Measurements from ENCODE around the gene PLA2G2D.

Gene PLA2G2D

DNA sequence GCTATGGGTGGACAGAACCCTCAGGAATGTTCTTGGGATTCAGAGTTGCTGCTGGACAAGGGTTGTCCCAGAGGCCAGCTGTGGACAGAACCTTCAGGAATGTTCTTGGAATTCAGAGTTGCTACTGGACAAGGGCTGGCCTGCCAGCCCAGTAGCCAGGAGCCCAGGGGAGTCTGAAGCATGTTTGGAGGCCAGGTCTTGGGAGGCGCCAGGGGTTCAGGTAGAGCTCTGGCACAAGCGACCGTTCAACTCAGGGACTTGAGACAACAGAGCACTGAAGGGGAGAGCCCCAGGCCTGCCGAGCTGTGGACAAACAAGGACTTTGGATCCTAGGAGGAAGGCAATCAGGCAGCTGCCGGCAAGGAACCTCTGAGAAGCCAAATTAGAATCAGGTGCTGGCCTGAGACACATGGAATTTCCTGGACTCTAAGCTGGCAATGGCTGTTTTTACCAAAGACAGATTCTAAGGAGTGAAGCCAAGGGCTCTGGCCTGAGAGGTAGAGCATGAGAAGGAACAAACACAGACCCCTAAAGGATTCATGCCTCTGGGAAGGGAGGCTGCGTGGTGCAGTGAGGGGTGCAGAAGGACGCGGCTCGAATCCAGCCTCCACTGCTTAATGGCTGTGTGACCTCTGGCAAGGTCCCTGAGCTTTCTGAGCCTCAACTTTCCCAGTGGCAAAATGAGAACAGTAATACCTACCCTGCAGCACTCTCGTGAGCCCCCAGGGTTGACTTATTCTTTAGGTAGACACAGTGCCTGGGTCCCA lies 36.0 kb downstream of the PLA2G2D start:
- DNase-seq: no peak

DNA sequence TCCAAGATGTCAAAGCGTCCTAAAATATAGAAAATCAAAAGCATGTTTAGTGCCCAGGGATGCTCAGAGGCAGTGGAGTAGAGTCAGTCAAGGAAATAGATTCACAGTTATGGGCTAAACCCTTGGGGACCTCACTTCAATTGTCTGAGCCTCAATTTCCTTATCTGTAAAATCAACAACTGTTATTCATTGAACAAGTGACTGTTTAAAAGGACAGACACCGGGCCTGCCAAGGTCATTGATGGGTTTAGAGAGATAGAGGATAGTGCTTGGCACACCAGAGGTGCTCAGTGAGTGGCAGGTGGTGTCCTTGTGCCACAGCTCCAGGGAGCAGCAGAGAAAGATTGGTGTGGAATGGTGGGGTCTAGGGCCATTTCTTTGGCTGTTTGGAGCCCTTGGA lies 36.6 kb downstream of the PLA2G2D start:
- no peak for DNase-seq

GRCh38 chr1:20081353-20081810 lies 38.0 kb downstream of the PLA2G2D start:
- DNase-seq: no peak

DNA sequence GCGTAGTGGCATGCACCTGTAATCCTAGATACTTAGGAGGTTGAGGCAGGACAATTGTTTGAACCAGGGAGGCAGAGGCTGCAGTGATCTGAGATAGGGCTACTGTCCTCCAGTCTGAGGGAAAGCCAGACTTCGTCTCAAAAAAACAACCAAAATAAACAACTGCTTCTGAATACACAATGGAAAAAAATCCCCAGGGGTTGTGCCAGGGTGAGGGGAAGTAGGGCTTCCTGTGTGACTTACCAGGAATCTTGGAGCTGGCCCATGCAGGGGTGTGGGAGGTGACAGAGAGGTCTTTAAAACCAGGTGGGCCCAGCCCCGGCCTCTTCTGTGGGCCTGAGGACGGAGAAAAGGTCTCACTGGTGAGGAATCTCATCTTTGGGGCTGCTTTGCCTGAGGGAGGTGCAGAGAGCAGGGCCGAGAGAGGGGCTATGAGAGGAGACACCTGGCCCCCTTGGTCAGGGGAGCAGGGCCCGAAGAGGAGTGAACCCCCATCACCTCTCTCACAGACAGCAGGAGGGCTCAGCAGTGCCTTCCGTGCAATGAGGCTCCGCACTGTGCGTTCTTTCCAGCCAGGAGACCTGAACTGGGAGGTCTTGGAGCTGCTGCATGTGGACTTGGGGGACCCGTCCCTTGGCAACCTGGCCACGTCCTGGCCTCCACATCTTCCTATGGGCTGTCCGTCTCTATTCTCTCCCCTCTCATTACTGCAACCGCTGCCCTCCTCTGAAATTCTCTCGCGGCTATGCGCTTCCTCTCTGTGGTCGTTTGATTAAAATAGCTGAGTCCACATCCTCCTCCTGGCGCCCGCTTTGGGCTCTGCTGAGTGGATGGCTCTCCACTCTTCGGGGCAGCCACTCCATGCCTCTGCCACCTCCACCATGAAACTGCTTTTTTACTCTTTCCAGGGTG lies 38.6 kb downstream of the PLA2G2D start:
- no peak for DNase-seq

- DNase-seq: no peak
Observed at GRCh38 chr1:20079661-20080305, 39.6 kb downstream of the PLA2G2D start.

- DNase-seq: no peak
Observed at GRCh38 chr1:20078711-20079110, 40.6 kb downstream of the PLA2G2D start.

GRCh38 chr1:20078171-20078651 lies 41.1 kb downstream of the PLA2G2D start:
- DNase-seq: no peak

- no peak for DNase-seq
Observed at GRCh38 chr1:20076710-20077461, 42.5 kb downstream of the PLA2G2D start.

- no peak for DNase-seq
Observed at GRCh38 chr1:20076223-20076622, 43.1 kb downstream of the PLA2G2D start.

GRCh38 chr1:20075345-20075744 lies 44.0 kb downstream of the PLA2G2D start:
- no peak for DNase-seq

DNA sequence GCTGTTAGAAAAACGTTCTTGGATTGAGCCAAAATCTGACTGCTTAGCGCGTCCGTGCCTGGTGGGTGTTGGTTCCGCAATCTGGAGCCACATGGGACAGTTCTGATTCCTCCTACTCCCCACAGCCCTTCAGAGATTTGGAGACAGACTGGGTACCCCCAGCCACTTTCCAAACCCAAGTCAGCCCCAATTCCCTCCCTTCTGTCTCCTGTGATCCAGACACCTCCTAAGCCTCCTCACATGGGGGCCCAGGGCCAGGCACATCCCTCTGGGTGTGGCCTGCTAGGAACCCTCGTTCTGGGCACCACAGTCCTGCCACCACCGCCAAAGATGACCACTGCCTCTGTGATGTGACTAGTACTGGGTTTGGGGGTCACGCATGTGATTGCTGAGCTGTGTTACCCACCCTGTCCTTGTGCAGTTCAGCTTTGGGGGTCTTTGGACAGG lies 44.6 kb downstream of the PLA2G2D start:
- no peak for DNase-seq

DNA sequence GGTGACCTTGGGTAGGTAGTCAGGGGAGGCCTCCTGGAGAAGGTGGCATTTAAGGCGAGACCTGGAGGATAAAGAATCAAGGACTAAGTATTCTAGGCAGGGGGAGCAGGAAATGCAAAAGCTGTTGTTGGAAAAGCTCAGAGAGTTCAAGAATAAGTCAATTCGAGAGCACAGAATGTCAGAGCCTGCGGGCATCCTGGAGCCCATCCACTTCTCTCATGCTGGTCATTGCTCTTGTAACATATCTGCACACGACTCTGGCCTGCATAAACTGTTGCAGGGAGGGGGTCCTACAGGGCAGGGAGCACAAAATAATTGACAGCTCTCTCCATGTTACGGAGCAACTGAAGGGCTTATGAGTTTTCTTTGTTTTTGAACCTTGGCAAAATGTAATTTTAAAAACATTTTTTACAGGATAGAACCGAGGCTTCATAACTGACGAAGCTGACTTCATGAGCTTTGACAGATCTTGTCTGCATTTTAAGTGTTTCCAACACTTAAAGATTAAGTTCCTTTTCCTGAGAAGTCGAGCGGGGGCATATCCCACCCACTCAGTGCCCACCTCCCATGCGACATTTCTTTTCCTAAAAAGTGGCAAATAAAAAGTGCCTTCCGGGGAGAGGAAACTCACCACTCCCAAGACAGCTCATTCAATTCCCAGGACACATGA lies 45.1 kb downstream of the PLA2G2D start:
- DNase-seq: no peak

- no peak for DNase-seq
Observed at GRCh38 chr1:20073256-20073655, 46.1 kb downstream of the PLA2G2D start.

DNA sequence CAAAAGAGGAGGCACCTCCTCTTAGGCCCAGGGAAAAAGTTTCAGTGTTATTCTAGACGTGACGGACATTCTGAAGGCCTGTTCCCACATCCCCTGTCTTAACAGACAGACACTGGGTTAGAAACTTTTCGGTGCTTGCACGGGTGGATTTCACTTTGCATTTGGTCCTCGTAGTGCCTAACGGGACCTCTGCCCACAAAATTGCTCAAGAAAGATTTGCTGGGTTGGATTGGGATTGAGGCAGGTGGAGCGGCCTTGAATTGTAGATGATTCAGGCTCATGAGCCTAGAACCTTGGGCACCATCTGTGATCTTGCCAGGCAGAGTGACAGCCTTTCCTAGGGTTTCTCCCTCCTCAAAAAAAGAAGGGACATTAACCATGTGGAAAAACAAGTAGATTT lies 46.6 kb downstream of the PLA2G2D start:
- no peak for DNase-seq

- DNase-seq: no peak
Observed at GRCh38 chr1:20071416-20071815, 47.9 kb downstream of the PLA2G2D start.

DNA sequence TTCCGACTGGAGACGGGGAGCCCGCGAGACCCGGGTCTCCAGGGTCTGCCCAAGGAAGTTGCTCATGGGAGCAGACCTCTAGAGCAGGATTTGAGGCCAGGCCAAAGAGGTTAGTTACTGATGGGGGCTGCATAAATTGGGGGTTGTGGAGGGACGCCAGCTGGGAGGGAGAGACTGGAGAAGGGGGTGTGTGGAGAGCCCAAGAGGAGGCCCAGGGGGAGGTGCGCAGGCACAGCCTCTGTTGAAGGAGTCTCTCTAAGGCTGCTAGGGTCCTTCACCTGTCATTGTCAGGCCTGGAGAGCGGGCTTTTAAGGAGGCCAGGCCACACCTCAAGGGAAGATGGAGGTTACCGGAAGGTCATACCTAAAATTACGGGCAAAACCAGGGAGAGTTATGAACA lies 49.0 kb downstream of the PLA2G2D start:
- no peak for DNase-seq

- DNase-seq: no peak
Observed at GRCh38 chr1:20069874-20070273, 49.5 kb downstream of the PLA2G2D start, which contains the start of gene PLA2G5. Gene PLA2G5, plus strand, starts transcription at chr1:20070194. Its CDS starts 14,637 bp downstream, at chr1:20084831.

GRCh38 chr1:20068722-20069121 lies 50.6 kb downstream of the PLA2G2D start:
- no peak for DNase-seq

GRCh38 chr1:20063861-20064292 lies 55.5 kb downstream of the PLA2G2D start:
- no peak for DNase-seq

Data from NCI-H1930 (cell line).